Mesenchymal stem cell (in vitro differentiated cells and primary cell): ENCODE data around the gene METTL3. TPM values are rescaled to one million over a fixed set of nuclear protein-coding genes. Genes with fewer than 3 reads are reported as not detected.
A peak's percentile ranks its signal among the peaks of the same experiment; 100 is the strongest.

Source experiments
- DNase-seq: peaks from one replicate; pipeline ENCODE4 v3.0.0-alpha.2; 2013
- H2AFZ ChIP-seq: one replicate; pipeline ENCODE4 v1.6.1; 2013; ENCODE audit warnings: low read depth, mild to moderate bottlenecking, control low read depth, inconsistent platforms, low read length, moderate library complexity
- H2AK5ac ChIP-seq: 2 replicates; pipeline ENCODE4 v1.6.1; 2013; ENCODE audit warnings: low read length, moderate library complexity, mild to moderate bottlenecking, inconsistent platforms; ENCODE audit not compliant: severe bottlenecking
- H2BK120ac ChIP-seq: one replicate; pipeline ENCODE4 v1.6.1; 2013; ENCODE audit warnings: low read depth, mild to moderate bottlenecking, inconsistent platforms, low read length, moderate library complexity
- H2BK12ac ChIP-seq, 2 experiments: one replicate each; pipeline ENCODE4 v1.6.1; 2013; ENCODE audit warnings: inconsistent platforms in 2 of 2, low read length in 2 of 2, mild to moderate bottlenecking in 2 of 2, moderate library complexity in 2 of 2, control low read depth in 1 of 2
- H2BK15ac ChIP-seq: one replicate; pipeline ENCODE4 v1.6.1; 2013; ENCODE audit warnings: mild to moderate bottlenecking, low read depth, inconsistent platforms; ENCODE audit not compliant: poor library complexity, severe bottlenecking
- H2BK5ac ChIP-seq: 2 replicates; pipeline ENCODE4 v1.6.1; 2013; ENCODE audit warnings: low read depth, mild to moderate bottlenecking, low read length, control low read depth, inconsistent platforms; ENCODE audit not compliant: poor library complexity, severe bottlenecking
- H3K14ac ChIP-seq, 2 experiments: one replicate each; pipeline ENCODE4 v1.6.1; 2013; ENCODE audit warnings: inconsistent platforms in 2 of 2, low read length in 2 of 2, control low read depth in 1 of 2, mild to moderate bottlenecking in 1 of 2, moderate library complexity in 1 of 2
- H3K18ac ChIP-seq, 2 experiments: one replicate each; pipeline ENCODE4 v1.6.1; 2013; ENCODE audit warnings: inconsistent platforms in 2 of 2, low read length in 2 of 2, control low read depth in 1 of 2, low read depth in 1 of 2, mild to moderate bottlenecking in 1 of 2
- H3K23ac ChIP-seq, 2 experiments: one replicate each; pipeline ENCODE4 v1.6.1; 2013; ENCODE audit warnings: inconsistent platforms in 2 of 2, low read length in 2 of 2, mild to moderate bottlenecking in 2 of 2, moderate library complexity in 2 of 2, control low read depth in 1 of 2
- H3K27ac ChIP-seq: 2 replicates; pipeline ENCODE4 v1.5.1; 2013; ENCODE audit warnings: mild to moderate bottlenecking, moderate library complexity, low read length, control low read depth, inconsistent platforms; ENCODE audit not compliant: poor library complexity, severe bottlenecking
- H3K27me3 ChIP-seq, 2 experiments: 2 replicates each; pipeline versions ENCODE4 v1.6.1 to v1.7.0; 2013; ENCODE audit warnings: low read length in 2 of 2, mild to moderate bottlenecking in 2 of 2, moderate library complexity in 2 of 2, control low read depth in 1 of 2, inconsistent platforms in 1 of 2; ENCODE audit not compliant: control insufficient read depth in 1 of 2, insufficient read depth in 1 of 2
- H3K36me3 ChIP-seq, 2 experiments: 2 replicates each; pipeline versions ENCODE4 v1.6.1 to v1.7.0; 2013; ENCODE audit warnings: low read length in 2 of 2, control low read depth in 1 of 2, inconsistent platforms in 1 of 2, low read depth in 1 of 2, mild to moderate bottlenecking in 1 of 2; ENCODE audit not compliant: insufficient read depth in 2 of 2, control insufficient read depth in 1 of 2
- H3K4ac ChIP-seq, 2 experiments: one replicate each; pipeline ENCODE4 v1.6.1; 2013; ENCODE audit warnings: inconsistent platforms in 2 of 2, low read length in 2 of 2, mild to moderate bottlenecking in 2 of 2, moderate library complexity in 2 of 2, control low read depth in 1 of 2, low read depth in 1 of 2
- H3K4me1 ChIP-seq: 2 replicates; pipeline ENCODE4 v1.6.1; 2013; ENCODE audit warnings: low read depth, low read length, control low read depth; ENCODE audit not compliant: control insufficient read depth, insufficient read depth
- H3K4me2 ChIP-seq: 2 replicates; pipeline ENCODE4 v1.6.1; 2013; ENCODE audit warnings: low read length, mild to moderate bottlenecking, inconsistent platforms; ENCODE audit not compliant: poor library complexity, severe bottlenecking
- H3K4me3 ChIP-seq, 2 experiments: 2 replicates each; pipeline versions ENCODE4 v1.5.1 to v1.7.0; 2013; ENCODE audit warnings: low read length in 2 of 2, mild to moderate bottlenecking in 2 of 2, control low read depth in 1 of 2, low read depth in 1 of 2; ENCODE audit not compliant: insufficient read depth in 1 of 2
- H3K79me1 ChIP-seq: replicated peaks from 2 replicates; pipeline ENCODE4 v1.6.1; 2013; ENCODE audit warnings: mild to moderate bottlenecking, control low read depth, low read length, inconsistent platforms; ENCODE audit not compliant: poor library complexity, severe bottlenecking
- H3K9ac ChIP-seq: 2 replicates; pipeline ENCODE4 v1.7.0; 2013; ENCODE audit warnings: mild to moderate bottlenecking, low read length, moderate library complexity
- H3K9me3 ChIP-seq: 2 replicates; pipeline ENCODE4 v1.7.0; 2013; ENCODE audit warnings: mild to moderate bottlenecking, low read length; ENCODE audit not compliant: control insufficient read depth
- H4K8ac ChIP-seq: one replicate; pipeline ENCODE4 v1.6.1; 2013; ENCODE audit warnings: inconsistent platforms, mild to moderate bottlenecking, low read length, moderate library complexity
- H4K91ac ChIP-seq: one replicate; pipeline ENCODE4 v1.6.1; 2013; ENCODE audit warnings: mild to moderate bottlenecking, low read length, inconsistent platforms
- WGBS: methylation state at CpG from one replicate; pipeline ENCODE4 v1.1.7; 2013; ENCODE audit warnings: mixed read lengths; 5-methylcytosine and 5-hydroxymethylcytosine counted together
- polyA plus RNA-seq, 2 experiments: library from polyadenylated mRNA; stranded (reverse); fragments of 200-250 nt; gene quantifications; one replicate each; pipeline ENCODE4 v1.2.3, GENCODE V29; 2013

The METTL3 gene
- polyA plus RNA-seq (2013, experiment 1 of 2): 25.1 TPM
- 24.8 TPM for polyA plus RNA-seq (2013, experiment 2 of 2)

DNA sequence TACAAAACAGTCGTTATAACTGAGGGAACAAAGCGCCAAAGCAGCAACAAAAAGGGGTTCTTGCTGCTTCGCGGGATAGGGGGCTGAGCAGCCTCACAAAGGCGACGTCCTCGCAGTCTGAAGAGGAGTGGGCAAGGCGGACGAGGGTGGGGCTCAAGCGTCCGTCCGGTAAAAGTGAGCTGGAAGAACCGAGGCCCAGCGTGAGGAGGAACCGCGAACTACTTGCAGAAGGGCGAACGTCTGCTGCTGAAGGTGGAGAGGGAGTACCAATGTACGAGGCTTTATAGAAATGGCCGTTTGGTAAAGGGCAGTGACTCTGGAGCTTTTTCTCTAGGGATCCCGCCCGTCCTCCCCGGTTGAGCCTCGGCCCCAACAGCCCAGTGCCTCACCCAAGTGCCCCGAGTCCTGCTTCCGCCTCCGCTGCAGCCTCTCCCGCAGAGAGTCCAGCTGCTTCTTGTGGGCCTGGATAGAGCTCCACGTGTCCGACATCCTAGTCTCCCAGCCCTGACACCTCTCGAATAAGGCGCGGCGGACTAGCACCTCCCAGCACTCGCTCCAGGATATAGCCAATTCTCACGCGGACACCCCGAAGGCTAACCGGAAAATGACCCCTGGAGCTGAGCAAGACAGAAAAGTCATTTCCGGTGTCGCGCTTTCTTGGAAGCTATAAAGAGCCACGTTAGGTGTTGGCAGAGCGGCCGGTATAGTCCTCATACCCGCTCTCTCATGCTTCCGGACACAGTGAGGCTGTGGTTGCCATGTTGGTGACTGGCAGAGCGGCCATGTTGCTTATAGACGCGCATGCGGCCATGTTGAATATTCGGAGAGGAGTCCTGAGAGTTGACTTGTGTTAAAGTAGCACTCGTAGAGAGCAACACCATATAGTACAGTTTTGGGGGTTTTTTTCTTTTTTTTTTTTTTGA, at the start of gene METTL3:
TSS of gene METTL3 (minus strand) at position 606 of the 923 bp plus-strand sequence. CDS start at position 489, 117 bp downstream.
- no peaks in the 10 kb centered on the region for H3K4me1 ChIP-seq
- H3K9ac ChIP-seq: peak within 1 kb of the TSS; percentile 95
- H2BK15ac ChIP-seq: no peak within 1 kb of the TSS
- H3K23ac ChIP-seq: peak within 1 kb of the TSS in 1 of 2 experiments; percentile 81
- H2AFZ ChIP-seq: peak within 1 kb of the TSS; percentile 56
- H4K91ac ChIP-seq: peak within 1 kb of the TSS; percentile 1
- no peak within 1 kb of the TSS for H2BK5ac ChIP-seq
- H3K4me2 ChIP-seq: peak within 1 kb of the TSS; percentile 69
- H3K27me3 ChIP-seq: no peaks in the 10 kb centered on the region
- no peak within 1 kb of the TSS for H2BK120ac ChIP-seq
- H4K8ac ChIP-seq: peak within 1 kb of the TSS; percentile 87
- peaks cover 4% of the 10 kb centered on the region for H3K79me1 ChIP-seq
- H2AK5ac ChIP-seq: no peak within 1 kb of the TSS
- WGBS: under 1% methylated on average over 53 of the region's 53 CpGs
- H3K36me3 ChIP-seq: peaks cover 7 to 15% of the 10 kb centered on the region in 2 experiments
- no peaks in the 10 kb centered on the region for H3K9me3 ChIP-seq
- DNase-seq: peak; percentile 100
- H2BK12ac ChIP-seq: no peak within 1 kb of the TSS
- H3K14ac ChIP-seq: peak within 1 kb of the TSS in 1 of 2 experiments; percentile 10
- H3K18ac ChIP-seq: peak within 1 kb of the TSS; percentile 4 to 85
- peak within 1 kb of the TSS; percentile 80 to 99 for H3K4me3 ChIP-seq
- H3K4ac ChIP-seq: peak within 1 kb of the TSS in 1 of 2 experiments; percentile 62
- H3K27ac ChIP-seq: peak within 1 kb of the TSS; percentile 75

DNA sequence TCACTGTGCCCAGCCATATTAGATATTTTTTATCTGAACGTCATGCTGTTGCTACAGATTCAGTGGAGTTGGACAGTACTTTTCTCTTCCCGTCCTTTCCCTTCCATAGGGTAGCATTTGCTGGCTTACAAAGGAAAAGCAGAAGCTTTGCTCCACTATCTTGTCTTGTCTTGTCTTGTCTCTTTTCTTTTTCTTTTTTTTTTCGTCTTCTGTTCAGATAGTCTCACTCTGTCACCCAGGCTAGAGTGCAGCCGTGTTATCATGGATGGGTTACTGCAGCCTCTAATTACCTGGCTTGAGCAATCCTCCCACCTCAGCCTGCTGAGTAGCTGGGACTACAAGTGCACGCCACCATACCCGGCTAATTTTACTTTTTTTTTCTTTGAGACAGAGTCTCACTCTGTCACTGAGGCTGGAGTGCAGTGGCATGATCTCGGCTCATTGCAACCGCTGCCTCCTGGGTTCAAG, 47.6 kb upstream of the METTL3 start:
- no peak overlapping the region for H3K14ac ChIP-seq
- no peaks in the 10 kb centered on the region for H3K79me1 ChIP-seq
- peaks cover 4% of the 10 kb centered on the region for H3K4me1 ChIP-seq
- H3K4me3 ChIP-seq: no peak overlapping the region
- H3K4me2 ChIP-seq: no peak overlapping the region
- H3K36me3 ChIP-seq: no peaks in the 10 kb centered on the region
- H3K23ac ChIP-seq: no peak overlapping the region
- no peak overlapping the region for H3K9ac ChIP-seq
- H3K4ac ChIP-seq: no peak overlapping the region
- no peak overlapping the region for H4K8ac ChIP-seq
- DNase-seq: no peak
- WGBS: 88% methylated on average over 8 of the region's 8 CpGs
- no peak overlapping the region for H2AFZ ChIP-seq
- H3K27ac ChIP-seq: no peak overlapping the region
- no peaks in the 10 kb centered on the region for H3K9me3 ChIP-seq
- no peaks in the 10 kb centered on the region for H3K27me3 ChIP-seq
- H2AK5ac ChIP-seq: no peak overlapping the region
- no peak overlapping the region for H3K18ac ChIP-seq
- H4K91ac ChIP-seq: no peak overlapping the region
- no peak overlapping the region for H2BK5ac ChIP-seq
- no peak overlapping the region for H2BK120ac ChIP-seq
- no peak overlapping the region for H2BK15ac ChIP-seq
- no peak overlapping the region for H2BK12ac ChIP-seq

- Histone ChIP-seq H2BK5ac (no peak overlapping the region), H3K14ac (no peak overlapping the region), H3K27me3 (no peaks in the 10 kb centered on the region), H3K9me3 (no peaks in the 10 kb centered on the region), H2AFZ (no peak overlapping the region), H3K36me3 (no peaks in the 10 kb centered on the region), H3K9ac (peak overlapping the region; percentile 86), H3K4me1 (peaks cover 4% of the 10 kb centered on the region), H4K8ac (peak overlapping the region; percentile 0), H3K4ac (no peak overlapping the region), H3K23ac (no peak overlapping the region), H2BK15ac (no peak overlapping the region), H2BK12ac (no peak overlapping the region), H3K4me2 (peak overlapping the region; percentile 65), H3K27ac (peak overlapping the region; percentile 43), H2BK120ac (no peak overlapping the region), H3K18ac (no peak overlapping the region), H2AK5ac (no peak overlapping the region), H4K91ac (no peak overlapping the region), H3K4me3 (peak overlapping the region in 1 of 2 experiments; percentile 66), H3K79me1 (no peaks in the 10 kb centered on the region)
- WGBS: 5% methylated on average over 8 of the region's 11 CpGs
- DNase-seq: peak; percentile 93
Measured at GRCh38 chr14:21557084-21557901, 46.2 kb upstream of the METTL3 start.
